ENCODE results near the gene DHX36. TPM values are rescaled to one million over a fixed set of nuclear protein-coding genes. Genes with fewer than 3 reads are reported as not detected.

The DHX36 gene
- polyA plus RNA-seq, 3 donors, result 4.7 to 31.5 (median 5.7) TPM

DNA sequence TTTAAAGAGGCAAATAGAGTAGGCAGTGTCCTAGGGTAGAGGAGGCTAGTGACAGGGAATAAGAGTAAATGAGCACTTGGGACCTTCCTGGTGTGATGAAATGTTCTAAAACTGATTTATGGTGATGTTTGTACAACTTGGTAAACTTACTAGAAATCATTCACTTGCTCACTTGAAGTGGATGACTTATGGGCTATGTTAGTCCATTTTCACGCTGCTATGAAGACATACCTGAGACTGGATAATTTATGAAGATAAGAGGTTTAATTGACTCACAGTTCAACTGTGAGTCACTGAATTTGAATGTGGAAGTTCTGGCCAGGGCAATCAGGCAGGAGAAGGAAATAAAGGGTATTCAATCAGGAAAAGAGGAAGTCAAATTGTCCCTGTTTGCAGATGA lies 31.7 kb upstream of the DHX36 start:
- Histone ChIP-seq H3K36me3 (replicated peaks in 1 of 2; ENCODE audit: control insufficient read depth in 1 of 2, insufficient read depth in 2 of 2, low read length in 2 of 2) (no peaks in the 10 kb centered on the region), H3K4me2 (replicated peaks; ENCODE audit: extremely low read depth, low read length, poor library complexity, severe bottlenecking) (no peak overlapping the region), H3K4me3 (replicated peaks in 1 of 3; ENCODE audit: low read depth in 2 of 3, low read length in 3 of 3) (no peak overlapping the region), H3K4me1 (ENCODE audit: control insufficient read depth in 1 of 2, insufficient read depth in 2 of 2, low read length in 2 of 2) (no peaks in the 10 kb centered on the region), H3K27ac (ENCODE audit: low read depth in 1 of 2, low read length in 2 of 2) (no peak overlapping the region), H3K9me3 (replicated peaks in 1 of 2; ENCODE audit: control insufficient read depth in 1 of 2, insufficient read depth in 1 of 2, low read length in 2 of 2) (no peaks in the 10 kb centered on the region), H3K9ac (ENCODE audit: insufficient read depth, low read length, poor library complexity, severe bottlenecking) (no peak overlapping the region), H2AFZ (ENCODE audit: insufficient read depth, low read depth, low read length, poor library complexity, severe bottlenecking) (no peak overlapping the region), H4K20me1 (ENCODE audit: insufficient read depth, low read length) (no peaks in the 10 kb centered on the region), H3K79me2 (ENCODE audit: insufficient read depth, low read length) (no peaks in the 10 kb centered on the region), H3K27me3 (ENCODE audit: control insufficient read depth in 2 of 2, insufficient read depth in 2 of 2, low read length in 2 of 2) (no peaks in the 10 kb centered on the region)
- Mint-ChIP-seq H3K36me3 (no peaks in the 10 kb centered on the region), H3K9me3 (peaks cover 0 to 13% (median 6%) of the 10 kb centered on the region in 7 donors), H3K27me3 (ENCODE audit: low read depth in 3 of 3) (peaks cover 1 to 3% (median 2%) of the 10 kb centered on the region in 3 donors), H3K4me3 (no peak overlapping the region), H3K27ac (no peak overlapping the region), H3K4me1 (no peaks in the 10 kb centered on the region)
- TF ChIP-seq, protein P1, sequence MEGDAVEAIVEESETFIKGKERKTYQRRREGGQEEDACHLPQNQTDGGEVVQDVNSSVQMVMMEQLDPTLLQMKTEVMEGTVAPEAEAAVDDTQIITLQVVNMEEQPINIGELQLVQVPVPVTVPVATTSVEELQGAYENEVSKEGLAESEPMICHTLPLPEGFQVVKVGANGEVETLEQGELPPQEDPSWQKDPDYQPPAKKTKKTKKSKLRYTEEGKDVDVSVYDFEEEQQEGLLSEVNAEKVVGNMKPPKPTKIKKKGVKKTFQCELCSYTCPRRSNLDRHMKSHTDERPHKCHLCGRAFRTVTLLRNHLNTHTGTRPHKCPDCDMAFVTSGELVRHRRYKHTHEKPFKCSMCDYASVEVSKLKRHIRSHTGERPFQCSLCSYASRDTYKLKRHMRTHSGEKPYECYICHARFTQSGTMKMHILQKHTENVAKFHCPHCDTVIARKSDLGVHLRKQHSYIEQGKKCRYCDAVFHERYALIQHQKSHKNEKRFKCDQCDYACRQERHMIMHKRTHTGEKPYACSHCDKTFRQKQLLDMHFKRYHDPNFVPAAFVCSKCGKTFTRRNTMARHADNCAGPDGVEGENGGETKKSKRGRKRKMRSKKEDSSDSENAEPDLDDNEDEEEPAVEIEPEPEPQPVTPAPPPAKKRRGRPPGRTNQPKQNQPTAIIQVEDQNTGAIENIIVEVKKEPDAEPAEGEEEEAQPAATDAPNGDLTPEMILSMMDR (IDR thresholded peaks at IDR 0.05), result no peak
- intact Hi-C loops (cut with micrococcal nuclease), result no loop called here
- no CpG with 5 or more reads among the region's 1 CpG for whole genome bisulfite sequencing (ENCODE audit: insufficient coverage)
- no peak for DNase-seq

DNA sequence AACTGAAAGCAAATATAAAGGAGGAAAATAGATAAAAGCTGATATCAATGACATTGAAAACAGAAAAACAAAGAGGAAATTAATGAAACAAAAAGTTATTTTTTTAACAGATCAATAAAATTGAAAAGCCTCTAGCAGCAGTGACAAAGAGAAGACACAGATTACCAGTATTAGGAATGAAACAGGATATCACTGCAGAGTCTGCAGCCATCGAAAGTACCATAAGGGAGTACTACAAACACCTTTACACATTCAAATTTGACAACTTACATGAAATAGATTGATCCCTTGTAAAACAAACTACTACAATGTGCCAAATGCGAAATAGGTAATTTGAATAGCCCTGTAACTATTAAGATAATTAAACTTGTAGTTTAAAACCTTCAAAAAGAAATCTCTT lies 24.9 kb upstream of the DHX36 start:
- no peak for DNase-seq
- H2AFZ ChIP-seq (ENCODE audit: insufficient read depth, low read depth, low read length, poor library complexity, severe bottlenecking), result no peak overlapping the region
- Mint-ChIP-seq H3K9me3 (peaks cover 0 to 6% (median 0%) of the 10 kb centered on the region in 7 donors), H3K36me3 (no peaks in the 10 kb centered on the region), H3K27ac (no peak overlapping the region), H3K4me3 (no peak overlapping the region), H3K27me3 (ENCODE audit: low read depth in 3 of 3) (peaks cover 3 to 10% (median 6%) of the 10 kb centered on the region in 3 donors), H3K4me1 (no peaks in the 10 kb centered on the region)
- no peaks in the 10 kb centered on the region for H3K4me1 ChIP-seq (ENCODE audit: control insufficient read depth in 1 of 2, insufficient read depth in 2 of 2, low read length in 2 of 2)
- H3K4me3 ChIP-seq (replicated peaks in 1 of 3; ENCODE audit: low read depth in 2 of 3, low read length in 3 of 3), result no peak overlapping the region
- intact Hi-C loops (cut with micrococcal nuclease), result no loop called here
- no peaks in the 10 kb centered on the region for H4K20me1 ChIP-seq (ENCODE audit: insufficient read depth, low read length)
- H3K27ac ChIP-seq (ENCODE audit: low read depth in 1 of 2, low read length in 2 of 2), result no peak overlapping the region
- no peaks in the 10 kb centered on the region for H3K36me3 ChIP-seq (replicated peaks in 1 of 2; ENCODE audit: control insufficient read depth in 1 of 2, insufficient read depth in 2 of 2, low read length in 2 of 2)
- no peaks in the 10 kb centered on the region for H3K9me3 ChIP-seq (replicated peaks in 1 of 2; ENCODE audit: control insufficient read depth in 1 of 2, insufficient read depth in 1 of 2, low read length in 2 of 2)
- no peak overlapping the region for H3K4me2 ChIP-seq (replicated peaks; ENCODE audit: extremely low read depth, low read length, poor library complexity, severe bottlenecking)
- WGBS (ENCODE audit: insufficient coverage), result no CpG with 5 or more reads among the region's 2 CpGs
- H3K27me3 ChIP-seq (ENCODE audit: control insufficient read depth in 2 of 2, insufficient read depth in 2 of 2, low read length in 2 of 2), result peaks cover 0 to 5% of the 10 kb centered on the region in 2 donors
- TF ChIP-seq, protein P1 (IDR thresholded peaks at IDR 0.05), result no peak
- no peak overlapping the region for H3K9ac ChIP-seq (ENCODE audit: insufficient read depth, low read length, poor library complexity, severe bottlenecking)
- no peaks in the 10 kb centered on the region for H3K79me2 ChIP-seq (ENCODE audit: insufficient read depth, low read length)

Measured in CD14-positive monocyte (primary cell).